ENCODE results near the gene PLET1. TPM values are rescaled to one million over a fixed set of nuclear protein-coding genes. Genes with fewer than 3 reads are reported as not detected.

Gene PLET1
- total RNA-seq, 1 experiment from 2014 or later: not detected

DNA sequence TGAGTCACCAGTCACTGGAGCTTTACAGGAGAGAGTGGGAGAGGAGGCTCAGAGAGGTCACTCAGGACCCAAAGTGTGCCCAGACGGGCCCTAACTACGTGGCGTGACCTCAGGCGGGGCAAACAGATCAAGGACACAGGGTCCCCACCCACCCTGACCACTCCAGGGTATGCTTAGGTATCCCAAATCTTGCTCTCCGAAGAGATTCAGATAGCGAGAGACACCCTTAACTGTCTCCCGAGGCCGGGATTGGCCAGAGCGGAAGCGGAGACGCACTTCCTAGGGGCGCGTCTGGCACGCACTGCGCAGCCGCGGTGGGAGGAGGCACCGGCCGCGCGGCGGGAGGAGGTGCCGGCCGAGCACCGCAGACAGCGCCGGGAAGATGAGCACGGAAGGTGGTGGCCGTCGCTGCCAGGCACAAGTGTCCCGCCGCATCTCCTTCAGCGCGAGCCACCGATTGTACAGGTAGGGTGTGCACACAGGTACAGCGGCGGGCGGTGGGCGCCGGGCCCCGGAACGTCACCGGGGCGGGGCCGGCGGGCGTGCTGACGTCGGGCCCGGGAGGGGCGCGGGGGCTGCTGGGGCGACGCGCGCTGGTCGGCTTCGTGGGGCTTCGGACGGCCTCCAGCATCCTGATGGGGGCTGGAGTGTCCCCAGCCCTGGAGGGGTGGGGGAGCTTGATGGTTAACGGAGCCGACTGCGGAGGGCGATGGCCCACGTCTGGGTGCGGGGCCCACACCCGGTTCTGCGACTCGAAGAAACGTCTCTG lies 34.4 kb downstream of the PLET1 start, which contains the start of gene PTS:
Gene PTS, plus strand, starts transcription at position 367 of the 769 bp plus-strand sequence. Its CDS starts 16 bp downstream, at position 383.
- peak within 1 kb of the TSS; percentile 26 for H4K5ac ChIP-seq (ENCODE audit: insufficient read length, low read depth, low read length)
- no peaks in the 10 kb centered on the region; the same call in 1 of the 2 replicates for H3K4me1 ChIP-seq (ENCODE audit: insufficient read depth, low read length)
- no peaks in the 10 kb centered on the region for H4K20me1 ChIP-seq (ENCODE audit: control insufficient read depth, insufficient read depth, insufficient read length)
- H2BK120ac ChIP-seq (ENCODE audit: low read depth, low read length, poor library complexity, severe bottlenecking): no peak within 1 kb of the TSS
- peaks cover 8% of the 10 kb centered on the region for H3K23me2 ChIP-seq (ENCODE audit: insufficient read length, low read depth, low read length, poor library complexity, severe bottlenecking)
- H4K8ac ChIP-seq (replicated peaks; ENCODE audit: insufficient read length, low read depth, low read length): peak within 1 kb of the TSS; percentile 58
- no peak within 1 kb of the TSS for H3T11ph ChIP-seq (ENCODE audit: low read length)
- H2AFZ ChIP-seq (ENCODE audit: low read length): peak within 1 kb of the TSS; percentile 49
- no peak within 1 kb of the TSS for H2BK15ac ChIP-seq (ENCODE audit: low read depth, low read length)
- H3K79me2 ChIP-seq (ENCODE audit: insufficient read depth, low read length): no peaks in the 10 kb centered on the region; the same call in 1 of the 2 replicates
- peak; percentile 87 for DNase-seq
- H3K4me1 Mint-ChIP-seq: peaks cover 8 to 9% of the 10 kb centered on the region in 2 experiments
- no peak within 1 kb of the TSS for H2BK20ac ChIP-seq (ENCODE audit: low read depth, low read length, poor library complexity, severe bottlenecking)
- no peak within 1 kb of the TSS for H3K56ac ChIP-seq (ENCODE audit: insufficient read length, low read depth, low read length)
- H3K9me3 ChIP-seq (ENCODE audit: control insufficient read depth, low read depth, low read length): no peaks in the 10 kb centered on the region
- H3K4me2 ChIP-seq (ENCODE audit: insufficient read depth, insufficient read length, low read length): peak within 1 kb of the TSS; percentile 97
- H3K9ac ChIP-seq (ENCODE audit: extremely low read depth, insufficient read length, low read length): peak within 1 kb of the TSS; percentile 95
- no peaks in the 10 kb centered on the region; a peak in 1 of 5 replicates for H3K9me3 Mint-ChIP-seq
- TF ChIP-seq, protein P1, sequence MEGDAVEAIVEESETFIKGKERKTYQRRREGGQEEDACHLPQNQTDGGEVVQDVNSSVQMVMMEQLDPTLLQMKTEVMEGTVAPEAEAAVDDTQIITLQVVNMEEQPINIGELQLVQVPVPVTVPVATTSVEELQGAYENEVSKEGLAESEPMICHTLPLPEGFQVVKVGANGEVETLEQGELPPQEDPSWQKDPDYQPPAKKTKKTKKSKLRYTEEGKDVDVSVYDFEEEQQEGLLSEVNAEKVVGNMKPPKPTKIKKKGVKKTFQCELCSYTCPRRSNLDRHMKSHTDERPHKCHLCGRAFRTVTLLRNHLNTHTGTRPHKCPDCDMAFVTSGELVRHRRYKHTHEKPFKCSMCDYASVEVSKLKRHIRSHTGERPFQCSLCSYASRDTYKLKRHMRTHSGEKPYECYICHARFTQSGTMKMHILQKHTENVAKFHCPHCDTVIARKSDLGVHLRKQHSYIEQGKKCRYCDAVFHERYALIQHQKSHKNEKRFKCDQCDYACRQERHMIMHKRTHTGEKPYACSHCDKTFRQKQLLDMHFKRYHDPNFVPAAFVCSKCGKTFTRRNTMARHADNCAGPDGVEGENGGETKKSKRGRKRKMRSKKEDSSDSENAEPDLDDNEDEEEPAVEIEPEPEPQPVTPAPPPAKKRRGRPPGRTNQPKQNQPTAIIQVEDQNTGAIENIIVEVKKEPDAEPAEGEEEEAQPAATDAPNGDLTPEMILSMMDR (conservative IDR thresholded peaks at IDR 0.05): no peak
- H3K36me3 Mint-ChIP-seq (ENCODE audit: insufficient read depth in 1 of 3, low read depth in 3 of 3): peaks cover 2 to 32% (median 22%) of the 10 kb centered on the region in 3 experiments; a peak in 5 of 7 replicates
- H3K4me3 Mint-ChIP-seq: peak within 1 kb of the TSS; percentile 83 to 89
- peak within 1 kb of the TSS; percentile 98 for H3K18ac ChIP-seq (ENCODE audit: insufficient read length, low read depth, low read length)
- no peak within 1 kb of the TSS for H4K91ac ChIP-seq (ENCODE audit: insufficient read length, low read depth, low read length)
- no peak within 1 kb of the TSS for H2AK5ac ChIP-seq (ENCODE audit: insufficient read length, low read length)
- WGBS (ENCODE audit: extremely low coverage, insufficient read length, low lambda C conversion rate): no CpG with 5 or more reads among the region's 70 CpGs
- no peaks in the 10 kb centered on the region for H3K79me1 ChIP-seq (ENCODE audit: insufficient read depth, low read depth, low read length, poor library complexity, severe bottlenecking)
- H3K23ac ChIP-seq (ENCODE audit: insufficient read length, low read depth, low read length): no peak within 1 kb of the TSS
- H3K27ac Mint-ChIP-seq: peak within 1 kb of the TSS; percentile 81 to 95 (median 93); a peak in 5 of 7 replicates
- no peaks in the 10 kb centered on the region; the same call in 1 of the 2 replicates for H3K27me3 ChIP-seq (ENCODE audit: insufficient read depth, low read length)
- peak within 1 kb of the TSS; percentile 34 for H3K27ac ChIP-seq (ENCODE audit: insufficient read length, low read depth, low read length)
- peak within 1 kb of the TSS; percentile 69 for H2BK12ac ChIP-seq (ENCODE audit: insufficient read length, low read depth, low read length)
- peaks cover 19% of the 10 kb centered on the region for H3K27me3 Mint-ChIP-seq (ENCODE audit: low read depth)
- H2BK5ac ChIP-seq (ENCODE audit: insufficient read length, low read length): no peak within 1 kb of the TSS
- peak within 1 kb of the TSS; percentile 99 for H3K14ac ChIP-seq (ENCODE audit: insufficient read depth, low read length)
- H3K4ac ChIP-seq (ENCODE audit: low read depth, low read length): no peak within 1 kb of the TSS
